Cardiac fibroblast (primary cell): ENCODE measurements around the gene CAMKK2.

Experiments
- DNase-seq, 2 donors: peaks; one replicate each; pipeline versions ENCODE4 v3.0.0 to v3.0.0-alpha.2; 2010; ENCODE audit warnings: low read depth in 2 of 2
- H3K4me3 ChIP-seq, 2 donors: replicated peaks in 1 of 2; 1 replicate in 1 of 2; 2 replicates in 1 of 2; pipeline ENCODE4 v1.5.1; 2011; ENCODE audit warnings: low read depth in 2 of 2, low read length in 2 of 2, mild to moderate bottlenecking in 2 of 2, moderate library complexity in 1 of 2
- TF ChIP-seq, protein P1 (sequence below): IDR thresholded peaks from one replicate; pipeline ENCODE4 v1.5.1; 2011; ENCODE audit warnings: low read depth, mild to moderate bottlenecking, low read length, inconsistent platforms

Gene CAMKK2

DNA sequence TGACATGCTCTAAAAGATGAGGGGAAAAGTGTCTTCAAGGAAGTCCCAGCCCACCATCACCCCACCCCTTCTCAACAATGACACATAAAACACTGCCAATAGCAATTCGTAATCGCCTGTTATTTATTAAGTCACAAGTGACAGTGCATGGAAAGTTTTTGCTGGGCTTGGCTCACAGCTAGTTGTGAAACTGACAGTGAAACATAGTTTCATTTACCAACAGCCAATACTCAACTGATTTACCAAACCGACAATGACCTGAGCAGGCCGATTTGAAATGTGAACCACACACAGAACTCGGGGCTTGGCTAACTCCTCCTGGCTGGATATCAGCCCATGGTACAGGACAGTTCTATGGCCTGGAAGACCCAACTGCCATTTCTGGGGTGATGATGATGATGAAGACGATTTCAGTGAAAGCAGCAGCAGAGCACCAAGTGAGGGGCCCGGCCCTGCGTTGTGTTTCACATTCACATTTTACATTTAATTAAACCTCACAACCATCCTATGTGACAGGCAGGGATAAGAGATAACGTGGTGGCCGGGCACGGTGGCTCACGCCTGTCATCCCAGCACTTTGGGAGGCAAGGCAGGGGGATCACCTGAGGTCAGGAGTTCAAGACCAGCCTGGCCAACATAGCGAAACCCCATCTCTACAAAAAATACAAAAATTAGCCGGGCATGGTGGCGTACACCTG, 42.7 kb downstream of the CAMKK2 start:
- no peak for DNase-seq
- no peak overlapping the region for H3K4me3 ChIP-seq
- TF ChIP-seq, protein P1, sequence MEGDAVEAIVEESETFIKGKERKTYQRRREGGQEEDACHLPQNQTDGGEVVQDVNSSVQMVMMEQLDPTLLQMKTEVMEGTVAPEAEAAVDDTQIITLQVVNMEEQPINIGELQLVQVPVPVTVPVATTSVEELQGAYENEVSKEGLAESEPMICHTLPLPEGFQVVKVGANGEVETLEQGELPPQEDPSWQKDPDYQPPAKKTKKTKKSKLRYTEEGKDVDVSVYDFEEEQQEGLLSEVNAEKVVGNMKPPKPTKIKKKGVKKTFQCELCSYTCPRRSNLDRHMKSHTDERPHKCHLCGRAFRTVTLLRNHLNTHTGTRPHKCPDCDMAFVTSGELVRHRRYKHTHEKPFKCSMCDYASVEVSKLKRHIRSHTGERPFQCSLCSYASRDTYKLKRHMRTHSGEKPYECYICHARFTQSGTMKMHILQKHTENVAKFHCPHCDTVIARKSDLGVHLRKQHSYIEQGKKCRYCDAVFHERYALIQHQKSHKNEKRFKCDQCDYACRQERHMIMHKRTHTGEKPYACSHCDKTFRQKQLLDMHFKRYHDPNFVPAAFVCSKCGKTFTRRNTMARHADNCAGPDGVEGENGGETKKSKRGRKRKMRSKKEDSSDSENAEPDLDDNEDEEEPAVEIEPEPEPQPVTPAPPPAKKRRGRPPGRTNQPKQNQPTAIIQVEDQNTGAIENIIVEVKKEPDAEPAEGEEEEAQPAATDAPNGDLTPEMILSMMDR = no peak

GRCh38 chr12:121252712-121253345, 43.7 kb downstream of the CAMKK2 start:
- TF ChIP-seq, protein P1 = no peak
- H3K4me3 ChIP-seq = no peak overlapping the region
- no peak for DNase-seq

- DNase-seq = no peak
- TF ChIP-seq, protein P1 = no peak
- H3K4me3 ChIP-seq = no peak overlapping the region
Observed at GRCh38 chr12:121251838-121252237, 44.7 kb downstream of the CAMKK2 start.

GRCh38 chr12:121250359-121250758, 46.1 kb downstream of the CAMKK2 start:
- DNase-seq = no peak
- TF ChIP-seq, protein P1 = no peak
- no peak overlapping the region for H3K4me3 ChIP-seq

DNA sequence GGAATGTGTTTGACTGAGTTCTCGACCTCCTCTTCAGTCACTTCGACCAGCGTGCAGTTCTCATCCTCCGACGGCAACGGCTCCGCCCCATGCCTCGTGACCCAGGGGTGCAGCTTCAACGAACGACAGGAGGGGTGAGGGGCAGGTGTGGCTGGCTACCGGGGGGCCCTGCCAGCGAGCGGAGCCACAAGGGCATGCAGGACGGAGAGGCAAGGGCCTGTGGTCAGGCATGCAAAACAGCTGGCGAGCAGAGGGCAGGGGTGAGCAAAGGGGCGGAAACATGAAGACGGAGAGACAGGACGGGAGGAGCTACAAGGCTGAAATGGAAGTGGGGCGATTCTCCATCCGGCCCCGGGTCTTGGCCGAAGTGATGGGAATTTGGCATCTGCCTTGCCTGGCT, 47.9 kb downstream of the CAMKK2 start:
- no peak for DNase-seq
- H3K4me3 ChIP-seq = no peak overlapping the region
- TF ChIP-seq, protein P1 = no peak

- no peak overlapping the region for H3K4me3 ChIP-seq
- no peak for DNase-seq
- TF ChIP-seq, protein P1 = no peak
Observed at GRCh38 chr12:121246893-121247557, 49.5 kb downstream of the CAMKK2 start.
